Mesodermal cell (in vitro differentiated cells): ENCODE results near the gene C1orf115.
"Not testable (repeated sequence)": the region's sequence is repeated elsewhere in the genome, so short reads cannot be mapped to it uniquely, and the experiment has no call there.

Source experiments
- H3K27ac ChIP-seq: 2 replicates; pipeline ENCODE4 v1.7.0; 2013; ENCODE audit warnings: mild to moderate bottlenecking, low read depth, low read length, moderate library complexity; ENCODE audit not compliant: severe bottlenecking
- H3K36me3 ChIP-seq: 2 replicates; pipeline ENCODE4 v1.7.1; 2013; ENCODE audit warnings: mild to moderate bottlenecking, low read length, moderate library complexity; ENCODE audit not compliant: control insufficient read depth, insufficient read depth
- H3K4me1 ChIP-seq: one replicate; pipeline ENCODE4 v1.7.1; 2013; ENCODE audit warnings: mild to moderate bottlenecking, low read length; ENCODE audit not compliant: insufficient read depth, control insufficient read depth, poor library complexity, severe bottlenecking
- H3K4me3 ChIP-seq: 2 replicates; pipeline ENCODE4 v1.7.0; 2013; ENCODE audit warnings: low read length, control low read depth, mild to moderate bottlenecking; ENCODE audit not compliant: insufficient read depth, poor library complexity, severe bottlenecking; ENCODE audit errors: extremely low read depth
- H3K9me3 ChIP-seq: 2 replicates; pipeline ENCODE4 v1.7.1; 2013; ENCODE audit warnings: mild to moderate bottlenecking, low read length, moderate library complexity; ENCODE audit not compliant: control insufficient read depth
- WGBS, 2 experiments: methylation state at CpG; one replicate each; pipeline ENCODE4 v1.1.5; 2013; ENCODE audit warnings: missing lambda C conversion rate in 2 of 2; ENCODE audit not compliant: insufficient coverage in 2 of 2; 5-methylcytosine and 5-hydroxymethylcytosine counted together

C1orf115 gene

GRCh38 chr1:220726634-220727033 lies 36.5 kb downstream of the C1orf115 start:
- no peaks in the 10 kb centered on the region for H3K4me1 ChIP-seq
- H3K27ac ChIP-seq = no peak overlapping the region
- no peak overlapping the region for H3K4me3 ChIP-seq
- H3K9me3 ChIP-seq = no peaks in the 10 kb centered on the region
- whole genome bisulfite sequencing, 2 experiments = 83 to 86% methylated on average over 2 to 3 of the region's 3 CpGs
- H3K36me3 ChIP-seq = no peaks in the 10 kb centered on the region

GRCh38 chr1:220727519-220727918 lies 37.4 kb downstream of the C1orf115 start:
- Histone ChIP-seq H3K27ac (no peak overlapping the region), H3K4me3 (no peak overlapping the region), H3K4me1 (peaks cover 4% of the 10 kb centered on the region), H3K9me3 (no peaks in the 10 kb centered on the region), H3K36me3 (no peaks in the 10 kb centered on the region)
- whole genome bisulfite sequencing, 2 experiments = no CpG with 5 or more reads among the region's 1 CpG

GRCh38 chr1:220730486-220730885 lies 40.3 kb downstream of the C1orf115 start:
- Histone ChIP-seq H3K9me3 (no peaks in the 10 kb centered on the region), H3K4me1 (peaks cover 4% of the 10 kb centered on the region), H3K36me3 (no peaks in the 10 kb centered on the region), H3K27ac (no peak overlapping the region), H3K4me3 (no peak overlapping the region)
- 43 to 63% methylated on average over 1 of the region's 2 CpGs for WGBS, 2 experiments

- Histone ChIP-seq H3K4me1 (peaks cover 4% of the 10 kb centered on the region), H3K36me3 (no peaks in the 10 kb centered on the region), H3K4me3 (no peak overlapping the region), H3K9me3 (no peaks in the 10 kb centered on the region), H3K27ac (no peak overlapping the region)
- 69 to 83% methylated on average over 1 to 2 of the region's 3 CpGs for WGBS, 2 experiments
Observed at GRCh38 chr1:220732137-220732536, 42.0 kb downstream of the C1orf115 start.

- Histone ChIP-seq H3K4me3 (no peak overlapping the region), H3K9me3 (no peaks in the 10 kb centered on the region), H3K27ac (no peak overlapping the region), H3K36me3 (no peaks in the 10 kb centered on the region), H3K4me1 (peaks cover 4% of the 10 kb centered on the region)
- WGBS, 2 experiments = 92 to 93% methylated on average over 4 to 7 of the region's 7 CpGs
Observed at GRCh38 chr1:220732621-220733020, 42.5 kb downstream of the C1orf115 start.

- H3K9me3 ChIP-seq = no peaks in the 10 kb centered on the region
- WGBS, 2 experiments = 0 to 20% methylated on average over 2 to 3 of the region's 15 CpGs
- H3K4me1 ChIP-seq = peaks cover 4% of the 10 kb centered on the region
- H3K4me3 ChIP-seq = no peak overlapping the region
- H3K27ac ChIP-seq = no peak overlapping the region
- H3K36me3 ChIP-seq = no peaks in the 10 kb centered on the region
Observed at GRCh38 chr1:220733086-220733601, 43.0 kb downstream of the C1orf115 start.

- no peak overlapping the region for H3K4me3 ChIP-seq
- H3K9me3 ChIP-seq = no peaks in the 10 kb centered on the region
- peaks cover 4% of the 10 kb centered on the region for H3K4me1 ChIP-seq
- no peak overlapping the region for H3K27ac ChIP-seq
- no peaks in the 10 kb centered on the region for H3K36me3 ChIP-seq
- WGBS, 2 experiments = 89 to 91% methylated on average over 9 to 10 of the region's 11 CpGs
Observed at GRCh38 chr1:220734571-220735326, 44.6 kb downstream of the C1orf115 start.

GRCh38 chr1:220736283-220736682 lies 46.1 kb downstream of the C1orf115 start:
- not testable (repeated sequence) for H3K36me3 ChIP-seq, H3K4me3 ChIP-seq, H3K27ac ChIP-seq, H3K4me1 ChIP-seq, H3K9me3 ChIP-seq
- 86% methylated on average over 4 of the region's 7 CpGs; no CpG with 5 or more reads in 1 of the 2 experiments for WGBS, 2 experiments

- no CpG with 5 or more reads among the region's 2 CpGs for WGBS, 2 experiments
- no peaks in the 10 kb centered on the region for H3K4me1 ChIP-seq
- H3K4me3 ChIP-seq = no peak overlapping the region
- H3K27ac ChIP-seq = no peak overlapping the region
- no peaks in the 10 kb centered on the region for H3K9me3 ChIP-seq
- no peaks in the 10 kb centered on the region for H3K36me3 ChIP-seq
Observed at GRCh38 chr1:220741349-220741748, 51.2 kb downstream of the C1orf115 start.

GRCh38 chr1:220741825-220742224 lies 51.7 kb downstream of the C1orf115 start:
- Histone ChIP-seq H3K4me3 (no peak overlapping the region), H3K9me3 (no peaks in the 10 kb centered on the region), H3K27ac (no peak overlapping the region), H3K4me1 (no peaks in the 10 kb centered on the region), H3K36me3 (no peaks in the 10 kb centered on the region)
- WGBS, 2 experiments = 85 to 100% methylated on average over 1 of the region's 1 CpG

- H3K4me1 ChIP-seq = no peaks in the 10 kb centered on the region
- 96 to 100% methylated on average over 2 of the region's 3 CpGs for WGBS, 2 experiments
- no peaks in the 10 kb centered on the region for H3K9me3 ChIP-seq
- no peak overlapping the region for H3K27ac ChIP-seq
- no peak overlapping the region for H3K4me3 ChIP-seq
- H3K36me3 ChIP-seq = no peaks in the 10 kb centered on the region
Observed at GRCh38 chr1:220742520-220742919, 52.4 kb downstream of the C1orf115 start.
